ENCODE data around the gene RTN4R. TPM values are rescaled to one million over a fixed set of nuclear protein-coding genes. Genes with fewer than 3 reads are reported as not detected.
"Not testable (repeated sequence)": the region's sequence is repeated elsewhere in the genome, so short reads cannot be mapped to it uniquely, and the experiment has no call there.

Gene RTN4R
- total and polyA plus RNA-seq, 9 of the 15 experiments (the other 6 are each of a cell fraction or from before 2014, with no cell fraction given) = 0.04 to 2.8 (median 1.4) TPM; not detected in 3

DNA sequence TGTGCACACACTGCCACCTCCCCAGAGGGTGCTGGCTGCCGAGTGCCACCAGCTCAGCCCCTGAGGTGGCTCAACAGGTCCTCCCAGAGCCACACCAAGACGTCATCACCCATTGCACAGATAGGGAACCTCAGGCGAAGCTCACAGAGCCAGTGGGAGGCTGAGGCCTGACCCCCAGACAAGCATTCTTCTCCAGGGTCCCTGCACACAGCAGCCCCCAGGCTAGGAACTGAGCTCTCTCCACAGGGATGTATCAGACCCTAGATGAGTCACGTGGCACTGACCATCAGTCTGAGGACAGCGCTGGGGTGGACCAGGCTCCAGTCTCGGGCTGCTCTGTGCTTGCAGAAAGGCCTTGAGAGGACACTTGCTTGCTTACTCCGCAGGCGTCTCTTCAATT lies 1.6 kb upstream of the RTN4R start (continued):
- TF ChIP-seq, protein P1, sequence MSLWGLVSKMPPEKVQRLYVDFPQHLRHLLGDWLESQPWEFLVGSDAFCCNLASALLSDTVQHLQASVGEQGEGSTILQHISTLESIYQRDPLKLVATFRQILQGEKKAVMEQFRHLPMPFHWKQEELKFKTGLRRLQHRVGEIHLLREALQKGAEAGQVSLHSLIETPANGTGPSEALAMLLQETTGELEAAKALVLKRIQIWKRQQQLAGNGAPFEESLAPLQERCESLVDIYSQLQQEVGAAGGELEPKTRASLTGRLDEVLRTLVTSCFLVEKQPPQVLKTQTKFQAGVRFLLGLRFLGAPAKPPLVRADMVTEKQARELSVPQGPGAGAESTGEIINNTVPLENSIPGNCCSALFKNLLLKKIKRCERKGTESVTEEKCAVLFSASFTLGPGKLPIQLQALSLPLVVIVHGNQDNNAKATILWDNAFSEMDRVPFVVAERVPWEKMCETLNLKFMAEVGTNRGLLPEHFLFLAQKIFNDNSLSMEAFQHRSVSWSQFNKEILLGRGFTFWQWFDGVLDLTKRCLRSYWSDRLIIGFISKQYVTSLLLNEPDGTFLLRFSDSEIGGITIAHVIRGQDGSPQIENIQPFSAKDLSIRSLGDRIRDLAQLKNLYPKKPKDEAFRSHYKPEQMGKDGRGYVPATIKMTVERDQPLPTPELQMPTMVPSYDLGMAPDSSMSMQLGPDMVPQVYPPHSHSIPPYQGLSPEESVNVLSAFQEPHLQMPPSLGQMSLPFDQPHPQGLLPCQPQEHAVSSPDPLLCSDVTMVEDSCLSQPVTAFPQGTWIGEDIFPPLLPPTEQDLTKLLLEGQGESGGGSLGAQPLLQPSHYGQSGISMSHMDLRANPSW (CRISPR knock-in tag; IDR thresholded peaks at IDR 0.05) = 0 out of 2 replicates have a peak, but pooled peaks have one; percentile 51
- TF ChIP-seq BHLHE40 (IDR thresholded peaks at IDR 0.05; ENCODE audit: low read length) (0 out of 2 replicates have a peak, but pooled peaks have one; percentile 20), RBBP5 (IDR thresholded peaks at IDR 0.05; ENCODE audit: borderline replicate concordance, insufficient read depth, low read length, poor library complexity, severe bottlenecking) (peak; percentile 15), RAD51 (IDR thresholded peaks at IDR 0.05; ENCODE audit: borderline replicate concordance, low read depth) (peak; percentile 72), ATF1 (tag; IDR thresholded peaks at IDR 0.05) (peak; percentile 27; the same call in 1 of the 2 replicates)
- TF ChIP-seq, protein P2, sequence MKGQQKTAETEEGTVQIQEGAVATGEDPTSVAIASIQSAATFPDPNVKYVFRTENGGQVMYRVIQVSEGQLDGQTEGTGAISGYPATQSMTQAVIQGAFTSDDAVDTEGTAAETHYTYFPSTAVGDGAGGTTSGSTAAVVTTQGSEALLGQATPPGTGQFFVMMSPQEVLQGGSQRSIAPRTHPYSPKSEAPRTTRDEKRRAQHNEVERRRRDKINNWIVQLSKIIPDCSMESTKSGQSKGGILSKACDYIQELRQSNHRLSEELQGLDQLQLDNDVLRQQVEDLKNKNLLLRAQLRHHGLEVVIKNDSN (CRISPR knock-in tag; IDR thresholded peaks at IDR 0.05) = peak; percentile 90
- TF ChIP-seq ATF1 (CRISPR knock-in tag; IDR thresholded peaks at IDR 0.05) = not testable (repeated sequence)

Data from K562 (cell line).